ENCODE results near the gene FAAH. TPM values are rescaled to one million over a fixed set of nuclear protein-coding genes. Genes with fewer than 3 reads are reported as not detected.

The FAAH gene
- total and polyA plus RNA-seq, 10 of the 15 experiments (the other 5 are each of a cell fraction or from before 2014, with no cell fraction given), result 0.07 to 2.5 (median 0.64) TPM; not detected in 1

- ATAC-seq (peak; percentile 92), FAIRE-seq (no peak), DNase-seq (ENCODE audit: low read depth, low spot score) (no peak)
- Histone ChIP-seq H3K4me3 (no peak overlapping the region), H3K9me3 (replicated peaks; ENCODE audit: control insufficient read depth, insufficient read depth, low read length) (no peaks in the 10 kb centered on the region; the same call in 2 of the 3 replicates), H3K27me3 (replicated peaks in 1 of 2; ENCODE audit: control insufficient read depth in 2 of 2, insufficient read depth in 2 of 2, low read length in 1 of 2) (no peaks in the 10 kb centered on the region), H2AFZ (ENCODE audit: control insufficient read depth, low read depth, low read length) (no peak overlapping the region), H3K9ac (ENCODE audit: control insufficient read depth, insufficient read depth, low read length) (no peak overlapping the region), H3K27ac (ENCODE audit: control insufficient read depth, insufficient read depth) (no peak overlapping the region), H3K4me1 (ENCODE audit: control insufficient read depth, insufficient read depth, low read length) (no peaks in the 10 kb centered on the region), H3K79me2 (ENCODE audit: control insufficient read depth, insufficient read depth, low read length) (no peaks in the 10 kb centered on the region), H3K36me3 (ENCODE audit: control insufficient read depth in 2 of 2, insufficient read depth in 2 of 2, low read length in 1 of 2) (no peaks in the 10 kb centered on the region), H3K4me2 (ENCODE audit: control insufficient read depth, insufficient read depth) (no peak overlapping the region), H4K20me1 (ENCODE audit: control insufficient read depth, insufficient read depth) (no peaks in the 10 kb centered on the region)
- BruUV-seq (replicated peaks), result no TSS peak
- RAD21 ChIA-PET (ENCODE audit: unreplicated experiment), result interaction anchor here (0.6 kb wide), 1 partner anchor 80 kb away, joined by 3 read pairs; no protein-coding TSS in a partner anchor
- SMC1A ChIA-PET (ENCODE audit: uncharacterized antibody, unreplicated experiment), result interaction anchor here (0.9 kb wide), 1 partner anchor 80 kb away, joined by 4 read pairs; no protein-coding TSS in a partner anchor
- in situ Hi-C loops (cut with MboI), result no loop called here
- POLR2A ChIA-PET, result no interaction called here
- CTCF ChIA-PET, result interaction anchor here (1.1 to 1.3 kb wide), 2 partner anchors 65 to 80 kb away, joined by 3 read pairs; no protein-coding TSS in a partner anchor
- intact Hi-C loops (cut with micrococcal nuclease; ENCODE audit: unreplicated experiment), result no loop called here
- TF ChIP-seq SIN3A (IDR thresholded peaks at IDR 0.05; ENCODE audit: low read depth, low read length) (no peak), CTCF (IDR thresholded peaks at IDR 0.05 in 2 of 3, conservative IDR thresholded peaks at IDR 0.05 in 1 of 3; ENCODE audit: control insufficient read depth in 2 of 3, extremely low read depth in 1 of 3, insufficient read depth in 1 of 3, low read depth in 3 of 3, low read length in 3 of 3) (peak; percentile 27 to 55 (median 54)), RUNX3 (IDR thresholded peaks at IDR 0.05; ENCODE audit: low read length) (0 out of 2 replicates have a peak, but pooled peaks have one; percentile 9), SPI1 (IDR thresholded peaks at IDR 0.05; ENCODE audit: borderline replicate concordance, insufficient read depth, low read depth, low read length) (no peak), RAD21 (IDR thresholded peaks at IDR 0.05; ENCODE audit: insufficient read depth, low read depth, low read length) (peak; percentile 20; the same call in 1 of the 2 replicates), GABPA (IDR thresholded peaks at IDR 0.05; ENCODE audit: low read depth) (no peak)
- 42% methylated on average over 7 of the region's 7 CpGs for WGBS (ENCODE audit: insufficient coverage, insufficient replicate concordance, low lambda C conversion rate, missing lambda C conversion rate)
Measured at GRCh38 chr1:46413596-46413985, 19.5 kb downstream of the FAAH start.
